Thyroid gland (tissue), 4 donors: ENCODE results near the gene HSPA9. TPM values are rescaled to one million over a fixed set of nuclear protein-coding genes. Genes with fewer than 3 reads are reported as not detected.
A peak's percentile ranks its signal among the peaks of the same experiment; 100 is the strongest.

ENCODE experiments used
- DNase-seq, 2 donors: peaks; one replicate each; pipeline ENCODE4 v3.0.0-alpha.2; 2019
- H3K27ac ChIP-seq, 3 donors: fragments of 200-600 bp; sonication (generic); 1 replicate in 2 of 3; 2 replicates in 1 of 3; pipeline ENCODE4 v1.5.1; 2016 to 2019; ENCODE audit warnings: mild to moderate bottlenecking in 1 of 3, moderate library complexity in 1 of 3
- H3K27me3 ChIP-seq: fragments of 200-600 bp; sonication (generic); one replicate; pipeline ENCODE4 v1.5.1; 2019
- H3K36me3 ChIP-seq, 2 donors: fragments of 200-600 bp; sonication (generic); one replicate each; pipeline ENCODE4 v1.5.1; 2016 to 2019
- H3K4me1 ChIP-seq, 2 donors: fragments of 200-600 bp; sonication (generic); one replicate each; pipeline ENCODE4 v1.5.1; 2017 to 2019
- H3K4me3 ChIP-seq, 3 donors: fragments of 200-600 bp; sonication (generic); replicated peaks in 1 of 3; 1 replicate in 2 of 3; 2 replicates in 1 of 3; pipeline ENCODE4 v1.5.1; 2016; ENCODE audit warnings: mild to moderate bottlenecking in 1 of 3
- H3K9me3 ChIP-seq: fragments of 200-600 bp; sonication (generic); one replicate; pipeline ENCODE4 v1.5.1; 2017
- CTCF ChIP-seq, 6 experiments: fragments of 200-600 bp in 3 of 6; fragments of 450-650 bp in 3 of 6; sonication (generic) in 3 of 6; IDR thresholded peaks; one replicate each; pipeline ENCODE4 v1.5.1; 2016 to 2019; ENCODE audit warnings: antibody characterized with exemption in 6 of 6, mild to moderate bottlenecking in 2 of 6, inconsistent platforms in 1 of 6, moderate library complexity in 1 of 6
- POLR2A ChIP-seq, 2 donors: fragments of 450-650 bp; IDR thresholded peaks; one replicate each; pipeline ENCODE4 v1.6.1; 2017; ENCODE audit warnings: antibody characterized with exemption in 2 of 2, mild to moderate bottlenecking in 2 of 2, moderate library complexity in 1 of 2
- WGBS, 2 donors: methylation state at CpG; one replicate each; pipeline ENCODE4 v1.1.5; 2017; 5-methylcytosine and 5-hydroxymethylcytosine counted together
- intact Hi-C: fragments of 100-400 bp; cut with DNase I; formaldehyde crosslinking; loops from one replicate; pipeline ENCODE4 v1.15.1; 2023
- total RNA-seq, 4 donors: library from RNA; depleted of rRNA; stranded (reverse); fragments of >200 nt; gene quantifications; one replicate each; pipeline ENCODE4 v1.2.3, GENCODE V29; 2016

HSPA9 gene
- total RNA-seq, 4 donors from 2014 or later = 253 to 556 (median 406) TPM

DNA sequence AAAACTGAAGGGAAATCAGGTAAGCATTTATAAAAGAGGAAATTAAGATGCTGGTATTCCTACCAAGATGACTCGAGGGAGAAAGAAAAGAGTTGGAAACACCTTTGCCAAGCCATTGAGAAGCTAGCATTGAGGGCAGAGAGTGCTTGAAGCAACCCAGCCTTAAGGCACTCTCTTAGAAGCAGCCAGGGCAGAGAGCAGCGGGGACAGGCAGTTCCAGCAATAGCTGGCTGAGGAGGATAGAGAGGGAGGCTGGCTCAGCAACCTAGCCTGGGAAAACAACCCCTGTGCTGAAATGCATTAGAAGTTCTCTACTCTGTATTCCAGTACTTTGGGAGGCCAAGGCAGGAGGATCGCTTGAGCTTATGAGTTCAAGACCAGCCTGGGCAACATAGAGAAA lies 40.3 kb upstream of the HSPA9 start:
- no peak overlapping the region for H3K27ac ChIP-seq
- no peak for TF ChIP-seq CTCF (IDR thresholded peaks at IDR 0.05)
- no peak for TF ChIP-seq POLR2A (IDR thresholded peaks at IDR 0.05)
- DNase-seq = peak; percentile 63 to 67
- peaks cover 8 to 14% of the 10 kb centered on the region in 2 donors for H3K4me1 ChIP-seq
- intact Hi-C loops = no loop called here
- no peaks in the 10 kb centered on the region for H3K27me3 ChIP-seq
- no peaks in the 10 kb centered on the region for H3K36me3 ChIP-seq
- no peaks in the 10 kb centered on the region for H3K9me3 ChIP-seq
- WGBS, 2 donors = 63 to 66% methylated on average over 3 of the region's 3 CpGs
- no peak overlapping the region for H3K4me3 ChIP-seq

- Histone ChIP-seq H3K36me3 (no peaks in the 10 kb centered on the region), H3K27ac (peak overlapping the region; percentile 54 to 83 (median 76)), H3K4me1 (peaks cover 22 to 30% of the 10 kb centered on the region in 2 donors), H3K27me3 (no peaks in the 10 kb centered on the region), H3K4me3 (no peak overlapping the region), H3K9me3 (no peaks in the 10 kb centered on the region)
- intact Hi-C loops = no loop called here
- no peak for DNase-seq
- 42 to 57% methylated on average over 5 of the region's 5 CpGs for WGBS, 2 donors
- no peak for TF ChIP-seq POLR2A (IDR thresholded peaks at IDR 0.05)
- TF ChIP-seq CTCF (IDR thresholded peaks at IDR 0.05) = no peak
Measured at GRCh38 chr5:138611678-138612218, 36.5 kb upstream of the HSPA9 start.

GRCh38 chr5:138610918-138611677 lies 35.9 kb upstream of the HSPA9 start:
- peaks cover 22 to 30% of the 10 kb centered on the region in 2 donors for H3K4me1 ChIP-seq
- H3K27ac ChIP-seq = peak overlapping the region; percentile 54 to 83 (median 76)
- no peaks in the 10 kb centered on the region for H3K9me3 ChIP-seq
- 5 to 17% methylated on average over 9 to 15 of the region's 16 CpGs for WGBS, 2 donors
- no peaks in the 10 kb centered on the region for H3K27me3 ChIP-seq
- intact Hi-C loops = no loop called here
- peak overlapping the region in 1 of 3 donors; percentile 19 for H3K4me3 ChIP-seq
- H3K36me3 ChIP-seq = no peaks in the 10 kb centered on the region
- peak; percentile 60 to 63 for DNase-seq
- TF ChIP-seq POLR2A (IDR thresholded peaks at IDR 0.05) (no peak), CTCF (IDR thresholded peaks at IDR 0.05) (peak in 2 of 6 experiments; percentile 13 to 16)

- H3K27me3 ChIP-seq = no peaks in the 10 kb centered on the region
- H3K4me3 ChIP-seq = no peak overlapping the region
- intact Hi-C loops = no loop called here
- no peaks in the 10 kb centered on the region for H3K36me3 ChIP-seq
- 12 to 25% methylated on average over 9 to 10 of the region's 10 CpGs for WGBS, 2 donors
- peak overlapping the region; percentile 54 to 83 (median 76) for H3K27ac ChIP-seq
- no peaks in the 10 kb centered on the region for H3K9me3 ChIP-seq
- peak; percentile 72 to 74 for DNase-seq
- H3K4me1 ChIP-seq = peaks cover 22 to 32% of the 10 kb centered on the region in 2 donors
- no peak for TF ChIP-seq POLR2A (IDR thresholded peaks at IDR 0.05)
- TF ChIP-seq CTCF (IDR thresholded peaks at IDR 0.05) = peak in 2 of 6 experiments; percentile 8 to 22
Measured at GRCh38 chr5:138610415-138610917, 35.3 kb upstream of the HSPA9 start.
